ENCODE data around the gene MLEC. TPM values are rescaled to one million over a fixed set of nuclear protein-coding genes. Genes with fewer than 3 reads are reported as not detected.

The MLEC gene
- total RNA-seq, 1 experiment from 2014 or later = 181 TPM

GRCh38 chr12:120720987-120721801 lies 34.2 kb downstream of the MLEC start:
- H3K56ac ChIP-seq (ENCODE audit: insufficient read length, low read depth, low read length) = no peak overlapping the region
- H2BK15ac ChIP-seq (ENCODE audit: low read depth, low read length) = no peak overlapping the region
- TF ChIP-seq, protein P1, sequence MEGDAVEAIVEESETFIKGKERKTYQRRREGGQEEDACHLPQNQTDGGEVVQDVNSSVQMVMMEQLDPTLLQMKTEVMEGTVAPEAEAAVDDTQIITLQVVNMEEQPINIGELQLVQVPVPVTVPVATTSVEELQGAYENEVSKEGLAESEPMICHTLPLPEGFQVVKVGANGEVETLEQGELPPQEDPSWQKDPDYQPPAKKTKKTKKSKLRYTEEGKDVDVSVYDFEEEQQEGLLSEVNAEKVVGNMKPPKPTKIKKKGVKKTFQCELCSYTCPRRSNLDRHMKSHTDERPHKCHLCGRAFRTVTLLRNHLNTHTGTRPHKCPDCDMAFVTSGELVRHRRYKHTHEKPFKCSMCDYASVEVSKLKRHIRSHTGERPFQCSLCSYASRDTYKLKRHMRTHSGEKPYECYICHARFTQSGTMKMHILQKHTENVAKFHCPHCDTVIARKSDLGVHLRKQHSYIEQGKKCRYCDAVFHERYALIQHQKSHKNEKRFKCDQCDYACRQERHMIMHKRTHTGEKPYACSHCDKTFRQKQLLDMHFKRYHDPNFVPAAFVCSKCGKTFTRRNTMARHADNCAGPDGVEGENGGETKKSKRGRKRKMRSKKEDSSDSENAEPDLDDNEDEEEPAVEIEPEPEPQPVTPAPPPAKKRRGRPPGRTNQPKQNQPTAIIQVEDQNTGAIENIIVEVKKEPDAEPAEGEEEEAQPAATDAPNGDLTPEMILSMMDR (conservative IDR thresholded peaks at IDR 0.05) = no peak
- H2BK20ac ChIP-seq (ENCODE audit: low read depth, low read length, poor library complexity, severe bottlenecking) = no peak overlapping the region
- WGBS (ENCODE audit: extremely low coverage, insufficient read length, low lambda C conversion rate) = no CpG with 5 or more reads among the region's 10 CpGs
- Mint-ChIP-seq H3K9me3 (no peaks in the 10 kb centered on the region; a peak in 1 of 5 replicates), H3K4me3 (no peak overlapping the region), H3K27me3 (ENCODE audit: low read depth) (peaks cover 4% of the 10 kb centered on the region; the same call in 1 of the 2 replicates), H3K4me1 (peaks cover 12 to 14% of the 10 kb centered on the region in 2 experiments), H3K27ac (no peak overlapping the region; a peak in 1 of 7 replicates), H3K36me3 (ENCODE audit: insufficient read depth in 1 of 3, low read depth in 3 of 3) (peaks cover 38 to 79% (median 74%) of the 10 kb centered on the region in 3 experiments)
- no peaks in the 10 kb centered on the region for H3K4me1 ChIP-seq (ENCODE audit: insufficient read depth, low read length)
- H3K14ac ChIP-seq (ENCODE audit: insufficient read depth, low read length) = no peak overlapping the region
- H2BK5ac ChIP-seq (ENCODE audit: insufficient read length, low read length) = no peak overlapping the region
- no peak overlapping the region for H4K91ac ChIP-seq (ENCODE audit: insufficient read length, low read depth, low read length)
- no peak overlapping the region for H3T11ph ChIP-seq (ENCODE audit: low read length)
- H3K27me3 ChIP-seq (ENCODE audit: insufficient read depth, low read length) = no peaks in the 10 kb centered on the region
- no peak overlapping the region for H2BK12ac ChIP-seq (ENCODE audit: insufficient read length, low read depth, low read length)
- H3K79me1 ChIP-seq (ENCODE audit: insufficient read depth, low read depth, low read length, poor library complexity, severe bottlenecking) = no peaks in the 10 kb centered on the region
- no peaks in the 10 kb centered on the region for H4K20me1 ChIP-seq (ENCODE audit: control insufficient read depth, insufficient read depth, insufficient read length)
- H3K18ac ChIP-seq (ENCODE audit: insufficient read length, low read depth, low read length) = no peak overlapping the region
- H2AFZ ChIP-seq (ENCODE audit: low read length) = no peak overlapping the region
- no peak overlapping the region for H4K8ac ChIP-seq (replicated peaks; ENCODE audit: insufficient read length, low read depth, low read length)
- no peak overlapping the region for H3K4me2 ChIP-seq (ENCODE audit: insufficient read depth, insufficient read length, low read length)
- H3K23me2 ChIP-seq (ENCODE audit: insufficient read length, low read depth, low read length, poor library complexity, severe bottlenecking) = peaks cover 5% of the 10 kb centered on the region
- H2BK120ac ChIP-seq (ENCODE audit: low read depth, low read length, poor library complexity, severe bottlenecking) = no peak overlapping the region
- no peak overlapping the region for H4K5ac ChIP-seq (ENCODE audit: insufficient read length, low read depth, low read length)
- no peak overlapping the region for H3K23ac ChIP-seq (ENCODE audit: insufficient read length, low read depth, low read length)
- no peak overlapping the region for H3K27ac ChIP-seq (ENCODE audit: insufficient read length, low read depth, low read length)
- H3K79me2 ChIP-seq (ENCODE audit: insufficient read depth, low read length) = no peaks in the 10 kb centered on the region
- no peak for DNase-seq
- H2AK5ac ChIP-seq (ENCODE audit: insufficient read length, low read length) = no peak overlapping the region
- H3K9ac ChIP-seq (ENCODE audit: extremely low read depth, insufficient read length, low read length) = no peak overlapping the region
- H3K9me3 ChIP-seq (ENCODE audit: control insufficient read depth, low read depth, low read length) = no peaks in the 10 kb centered on the region
- H3K4ac ChIP-seq (ENCODE audit: low read depth, low read length) = no peak overlapping the region
